Measurements from ENCODE around the gene ERN1. TPM values are rescaled to one million over a fixed set of nuclear protein-coding genes. Genes with fewer than 3 reads are reported as not detected.

ERN1 gene
- polyA plus RNA-seq, 1 donor from 2014 or later, result 2.3 TPM

DNA sequence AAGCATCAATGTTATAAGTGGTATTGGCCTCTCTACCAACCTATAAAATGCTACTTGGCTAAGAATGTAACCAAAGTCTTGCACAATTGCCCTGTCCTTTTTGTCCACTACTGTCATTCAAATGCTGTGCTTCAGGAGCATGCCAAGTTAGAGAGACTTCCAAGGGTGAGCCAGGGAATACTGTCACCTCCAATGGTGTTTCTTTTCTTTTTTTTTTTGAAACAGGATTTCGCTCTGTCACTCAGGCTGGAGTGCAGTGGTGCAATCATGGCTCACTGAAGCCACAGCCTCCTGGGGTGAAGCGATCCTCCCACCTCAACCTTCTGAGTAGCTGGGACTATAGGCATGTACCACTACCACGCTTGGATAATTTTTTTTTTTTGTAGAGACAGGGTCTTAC lies 43.7 kb upstream of the ERN1 start:
- no peaks in the 10 kb centered on the region for H4K20me1 ChIP-seq (ENCODE audit: insufficient read depth)
- no peaks in the 10 kb centered on the region for H3K36me3 ChIP-seq (ENCODE audit: insufficient read depth, low read length)
- no peak overlapping the region for H2AFZ ChIP-seq (ENCODE audit: low read depth, low read length)
- H3K4me3 ChIP-seq (ENCODE audit: low read length), result no peak overlapping the region
- no peaks in the 10 kb centered on the region for H3K9me3 ChIP-seq (ENCODE audit: low read length)
- no peaks in the 10 kb centered on the region for H3F3A ChIP-seq (ENCODE audit: insufficient read depth, low read length, poor library complexity, severe bottlenecking)
- H3K4me2 ChIP-seq (ENCODE audit: low read length), result no peak overlapping the region
- H3K27ac ChIP-seq (ENCODE audit: low read length), result no peak overlapping the region
- no peaks in the 10 kb centered on the region for H3K9me2 ChIP-seq (ENCODE audit: insufficient read depth, low read length)
- H3K27me3 ChIP-seq (ENCODE audit: insufficient read depth, low read depth, low read length), result no peaks in the 10 kb centered on the region
- no peaks in the 10 kb centered on the region for H3K79me2 ChIP-seq (replicated peaks; ENCODE audit: insufficient read depth, low read length)
- TF ChIP-seq POLR2AphosphoS5 (IDR thresholded peaks at IDR 0.05), result no peak
- no peak for TF ChIP-seq EP300 (conservative IDR thresholded peaks at IDR 0.05; ENCODE audit: poor library complexity, severe bottlenecking)
- no peak for TF ChIP-seq EZH2 (IDR thresholded peaks at IDR 0.05; ENCODE audit: borderline replicate concordance, insufficient read depth, low read length, poor library complexity, severe bottlenecking)
- TF ChIP-seq MXI1 (conservative IDR thresholded peaks at IDR 0.05; ENCODE audit: poor library complexity, severe bottlenecking), result no peak
- no peak for TF ChIP-seq SMC3 (conservative IDR thresholded peaks at IDR 0.05; ENCODE audit: poor library complexity)
- TF ChIP-seq RAD21 (conservative IDR thresholded peaks at IDR 0.05), result no peak
- TF ChIP-seq REST (IDR thresholded peaks at IDR 0.05; ENCODE audit: borderline replicate concordance), result no peak
- no peak for TF ChIP-seq TAF1 (IDR thresholded peaks at IDR 0.05; ENCODE audit: low read depth)
- no peak for TF ChIP-seq CTCF (IDR thresholded peaks at IDR 0.05; ENCODE audit: poor library complexity, severe bottlenecking)
- H3K9ac ChIP-seq (ENCODE audit: low read length), result no peak overlapping the region

- H3K9me2 ChIP-seq (ENCODE audit: insufficient read depth, low read length), result no peaks in the 10 kb centered on the region
- H4K20me1 ChIP-seq (ENCODE audit: insufficient read depth), result no peaks in the 10 kb centered on the region
- no peaks in the 10 kb centered on the region for H3K79me2 ChIP-seq (replicated peaks; ENCODE audit: insufficient read depth, low read length)
- no peaks in the 10 kb centered on the region for H3F3A ChIP-seq (ENCODE audit: insufficient read depth, low read length, poor library complexity, severe bottlenecking)
- H3K4me3 ChIP-seq (ENCODE audit: low read length), result no peak overlapping the region
- H3K9me3 ChIP-seq (ENCODE audit: low read length), result no peaks in the 10 kb centered on the region
- H3K27ac ChIP-seq (ENCODE audit: low read length), result no peak overlapping the region
- no peaks in the 10 kb centered on the region for H3K27me3 ChIP-seq (ENCODE audit: insufficient read depth, low read depth, low read length)
- H3K4me2 ChIP-seq (ENCODE audit: low read length), result no peak overlapping the region
- no peaks in the 10 kb centered on the region for H3K36me3 ChIP-seq (ENCODE audit: insufficient read depth, low read length)
- H3K9ac ChIP-seq (ENCODE audit: low read length), result no peak overlapping the region
- TF ChIP-seq TAF1 (IDR thresholded peaks at IDR 0.05; ENCODE audit: low read depth), result no peak
- no peak for TF ChIP-seq EZH2 (IDR thresholded peaks at IDR 0.05; ENCODE audit: borderline replicate concordance, insufficient read depth, low read length, poor library complexity, severe bottlenecking)
- TF ChIP-seq SMC3 (conservative IDR thresholded peaks at IDR 0.05; ENCODE audit: poor library complexity), result no peak
- TF ChIP-seq REST (IDR thresholded peaks at IDR 0.05; ENCODE audit: borderline replicate concordance), result no peak
- TF ChIP-seq CTCF (IDR thresholded peaks at IDR 0.05; ENCODE audit: poor library complexity, severe bottlenecking), result no peak
- TF ChIP-seq RAD21 (conservative IDR thresholded peaks at IDR 0.05), result no peak
- TF ChIP-seq EP300 (conservative IDR thresholded peaks at IDR 0.05; ENCODE audit: poor library complexity, severe bottlenecking), result no peak
- TF ChIP-seq MXI1 (conservative IDR thresholded peaks at IDR 0.05; ENCODE audit: poor library complexity, severe bottlenecking), result no peak
- TF ChIP-seq POLR2AphosphoS5 (IDR thresholded peaks at IDR 0.05), result no peak
- no peak overlapping the region for H2AFZ ChIP-seq (ENCODE audit: low read depth, low read length)
Measured at GRCh38 chr17:64172510-64172909, 42.6 kb upstream of the ERN1 start.

Data from neural cell (in vitro differentiated cells).